Measurements from ENCODE around the gene PLCL1.

DNA sequence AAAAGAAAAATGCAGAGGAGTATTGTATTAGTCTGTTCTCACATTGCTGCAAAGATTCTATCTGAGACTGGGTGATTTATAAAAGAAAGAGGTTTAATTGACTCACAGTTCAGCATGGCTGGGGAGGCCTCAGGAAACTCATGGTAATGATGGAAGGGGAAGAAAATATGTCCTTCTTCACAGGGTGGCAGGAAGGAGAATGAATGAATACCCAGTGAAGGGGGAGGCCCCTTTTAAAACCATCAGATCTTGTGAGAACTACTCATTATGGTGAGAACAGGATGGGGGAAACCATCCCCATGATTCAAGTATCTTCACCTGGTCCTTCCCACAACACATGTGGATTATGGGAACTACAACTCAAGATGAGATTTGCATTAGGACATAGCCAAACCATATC, 9.1 kb upstream of the PLCL1 start:
- TF ChIP-seq RARB (CRISPR knock-in tag; IDR thresholded peaks at IDR 0.05) (no peak), ZFP30 (CRISPR knock-in tag; IDR thresholded peaks at IDR 0.05) (no peak)

Data from SK-N-SH treated with all-trans-retinoic acid at 6 μM for 48 hours (cell line).